Activated T-cell treated with anti-CD3 and anti-CD28 coated beads, Interleukin-2, amount 50 U/mL, for 4 hours (primary cell): Measurements from ENCODE around the gene LRRC57. TPM values are rescaled to one million over a fixed set of nuclear protein-coding genes. Genes with fewer than 3 reads are reported as not detected.
A peak's percentile ranks its signal among the peaks of the same experiment; 100 is the strongest.

Experiments
- ATAC-seq, 2 donors: fragments of 200-7000 bp; cut with Tn5 transposase; one replicate each; pipeline ENCODE4 v1.10.0; 2021
- DNase-seq: peaks from one replicate; pipeline ENCODE4 v3.0.0-alpha.2; 2020
- H3K27me3 Mint-ChIP-seq: one replicate; pipeline ENCODE4 v1.8.0; 2021; ENCODE audit warnings: low read depth, mixed read lengths
- H3K36me3 Mint-ChIP-seq: one replicate; pipeline ENCODE4 v1.8.0; 2022; ENCODE audit warnings: mixed read lengths; ENCODE audit not compliant: insufficient read depth
- H3K4me1 Mint-ChIP-seq: one replicate; pipeline ENCODE4 v1.8.0; 2021; ENCODE audit warnings: low read depth, mixed read lengths
- H3K4me3 Mint-ChIP-seq: one replicate; pipeline ENCODE4 v1.8.0; 2021; ENCODE audit warnings: mild to moderate bottlenecking, moderate library complexity, mixed read lengths
- H3K9me3 Mint-ChIP-seq: one replicate; pipeline ENCODE4 v1.8.0; 2021; ENCODE audit warnings: mixed read lengths
- total RNA-seq, 3 donors: library from RNA; stranded (reverse); gene quantifications; one replicate each; pipeline ENCODE4 v1.2.1, GENCODE V29; 2021

The LRRC57 gene
- total RNA-seq, 3 donors from 2014 or later: 13.6 to 17.0 (median 15.8) TPM

DNA sequence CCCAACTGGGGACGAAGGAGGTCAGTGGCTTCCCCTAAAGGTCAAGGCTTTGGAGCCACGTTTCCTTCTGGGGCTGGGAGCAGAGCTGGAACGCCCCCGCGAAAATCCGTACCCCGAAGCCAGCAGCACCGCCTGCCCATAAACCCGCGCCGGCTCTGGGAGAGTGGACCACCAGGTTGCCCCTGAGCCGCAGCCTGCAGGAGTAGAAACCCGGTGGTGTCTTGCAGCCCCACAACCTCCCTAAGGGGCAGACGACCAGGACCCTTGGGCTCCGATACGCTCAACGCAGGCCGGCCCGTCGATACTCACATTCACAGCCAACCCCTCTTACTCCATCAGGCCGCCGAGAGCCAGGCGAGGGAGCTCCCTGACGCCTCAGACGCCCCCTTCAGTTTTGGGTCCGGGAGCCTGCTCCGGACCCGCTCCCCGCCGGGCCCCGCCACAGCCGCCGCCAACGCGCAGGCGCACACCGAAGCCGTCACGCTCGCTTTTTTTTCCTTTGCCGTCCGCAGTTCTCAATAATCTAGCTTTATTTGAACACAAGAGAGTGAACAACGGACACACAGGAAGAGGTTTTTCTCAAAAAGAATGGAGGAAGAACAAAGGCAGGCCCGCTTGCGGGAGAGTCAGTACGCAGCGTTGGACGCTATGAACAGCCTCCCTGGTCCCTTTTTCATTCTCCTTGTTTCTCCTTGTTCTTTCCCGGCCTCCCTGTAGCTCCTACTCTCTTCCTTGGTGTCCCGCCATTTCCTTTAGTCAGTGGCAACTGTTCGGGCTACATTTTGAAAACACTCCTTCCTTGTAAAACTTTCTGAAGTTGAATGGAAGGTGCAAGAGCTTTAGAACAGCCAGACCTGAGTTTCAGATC, 57.7 kb downstream of the LRRC57 start, which contains the start of gene ZNF106:
TSS of gene ZNF106 (minus strand) at position 471 of the 868 bp plus-strand sequence. CDS start 18,852 bp downstream, outside the sequence.
- ATAC-seq (peak; percentile 58 to 71), DNase-seq (peak; percentile 80)
- Mint-ChIP-seq H3K4me3 (peak within 1 kb of the TSS; percentile 99), H3K9me3 (no peaks in the 10 kb centered on the region), H3K4me1 (peaks cover 54% of the 10 kb centered on the region), H3K27me3 (no peaks in the 10 kb centered on the region), H3K36me3 (peaks cover 5% of the 10 kb centered on the region)

- H3K27me3 Mint-ChIP-seq: no peaks in the 10 kb centered on the region
- H3K4me1 Mint-ChIP-seq: peaks cover 49% of the 10 kb centered on the region
- peak overlapping the region; percentile 99 for H3K4me3 Mint-ChIP-seq
- no peak for ATAC-seq
- no peaks in the 10 kb centered on the region for H3K9me3 Mint-ChIP-seq
- no peak for DNase-seq
- peaks cover 7% of the 10 kb centered on the region for H3K36me3 Mint-ChIP-seq
These were observed 58.3 kb downstream of the LRRC57 start for GRCh38 chr15:42490291-42490670.

Other genes starting within 250 kb of the LRRC57 start
- 1 to 10 TPM in 2 of 3 donors, under 1 TPM in 1; 0.33 to 1.9 (median 1.5) TPM for gene CAPN3, start 189.3 kb downstream of the LRRC57 start, total RNA-seq
- gene ZNF106, start 57.7 kb downstream of the LRRC57 start, total RNA-seq: 10 to 100 TPM; 40.9 to 42.5 (median 41.4) TPM
- 10 to 100 TPM; 40.2 to 49.6 (median 45.5) TPM for gene SNAP23, start 53.2 kb downstream of the LRRC57 start, total RNA-seq
- gene HAUS2, start within 50 bp of the LRRC57 start, total RNA-seq: 10 to 100 TPM; 41.6 to 48.8 (median 44.4) TPM
- 1 to 10 TPM; 1.9 to 3.6 (median 3.0) TPM for gene STARD9, start 26.8 kb upstream of the LRRC57 start, total RNA-seq
- gene CDAN1, start 188.3 kb upstream of the LRRC57 start, total RNA-seq: 10 to 100 TPM; 12.8 to 17.1 (median 13.7) TPM